Activated naive CD4-positive, alpha-beta T cell (primary cell): ENCODE results near the gene FAM204A.

ENCODE experiments used
- DNase-seq, 4 experiments: peaks; one replicate each; lab custom pipeline; 2025; lab: John Stamatoyannopoulos, UW

The FAM204A gene

DNA sequence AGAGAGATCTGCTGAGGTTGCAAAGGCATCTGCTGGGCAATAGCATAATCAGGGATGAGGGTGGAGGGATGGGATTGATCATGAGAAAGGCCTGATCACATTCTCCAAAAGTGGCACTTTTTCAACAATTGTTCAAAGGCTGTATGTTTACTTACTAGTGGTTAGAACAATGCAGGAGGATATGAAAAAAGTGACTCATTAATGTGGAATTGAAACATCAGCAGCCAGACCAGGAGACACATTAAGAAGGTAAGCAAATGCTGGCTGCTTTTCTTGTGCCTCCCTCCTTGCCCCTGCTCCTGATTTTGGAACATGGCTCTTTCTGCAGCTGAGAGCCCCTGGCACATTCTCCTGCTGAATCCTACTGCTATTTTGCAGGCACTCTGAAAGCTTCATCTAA lies 63.5 kb downstream of the FAM204A start:
- DNase-seq = no peak

DNA sequence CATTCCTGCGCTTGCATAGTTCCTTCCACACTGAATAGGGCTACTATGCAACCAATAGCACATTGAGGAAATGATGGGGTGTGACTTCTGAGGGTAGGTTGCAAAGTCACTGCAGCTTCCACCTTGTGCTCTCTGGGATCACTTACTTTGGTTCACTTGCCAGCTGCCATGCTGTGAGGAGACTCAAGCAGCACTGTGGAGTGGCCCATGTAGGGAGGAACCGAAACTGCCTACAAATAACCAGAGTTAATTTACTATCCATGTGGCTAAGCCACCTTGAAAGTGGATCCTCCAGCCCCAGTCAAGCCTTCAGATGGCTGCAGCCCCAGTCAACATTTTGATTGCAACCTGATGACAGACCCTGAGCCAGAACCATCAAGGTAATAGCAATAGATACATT lies 64.3 kb downstream of the FAM204A start:
- no peak for DNase-seq

DNA sequence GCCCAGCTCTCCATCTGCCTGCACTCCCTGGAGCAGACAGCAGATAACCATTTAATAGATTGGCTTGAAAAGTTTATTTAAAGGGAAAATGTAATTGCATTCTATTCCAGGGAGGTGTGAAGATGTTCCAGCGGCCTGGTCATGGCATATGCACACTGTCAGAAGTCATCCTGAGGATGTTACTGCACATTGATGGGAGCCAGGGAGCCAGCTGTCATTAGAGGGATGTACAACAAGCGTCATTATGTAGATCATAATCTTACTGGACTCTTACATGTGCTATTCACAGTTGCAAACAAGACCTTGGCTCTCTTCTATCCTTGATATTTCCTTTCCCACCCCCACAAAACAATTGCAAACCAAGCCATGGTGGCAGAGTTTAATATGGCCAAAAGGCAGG lies 65.4 kb downstream of the FAM204A start:
- no peak for DNase-seq

DNA sequence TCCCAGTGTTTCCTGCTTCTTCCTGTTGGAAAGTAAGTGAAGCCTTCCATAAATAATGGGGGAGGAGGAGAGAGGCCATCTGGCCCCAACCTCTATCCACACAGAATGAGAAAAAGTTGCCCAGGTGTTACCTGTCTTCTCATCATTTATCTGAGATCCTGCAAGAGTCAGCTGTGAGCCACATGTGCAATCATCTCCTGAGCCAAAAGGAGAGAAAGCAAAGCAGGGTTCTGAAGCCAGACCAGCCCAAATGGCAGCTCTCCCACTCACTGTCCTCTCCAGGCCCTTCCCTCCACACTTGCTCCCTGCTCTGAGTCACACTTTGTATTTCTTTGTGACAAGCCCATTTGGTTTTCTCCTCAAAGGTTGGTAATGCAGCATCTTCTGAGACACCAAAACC lies 65.9 kb downstream of the FAM204A start:
- no peak for DNase-seq

DNA sequence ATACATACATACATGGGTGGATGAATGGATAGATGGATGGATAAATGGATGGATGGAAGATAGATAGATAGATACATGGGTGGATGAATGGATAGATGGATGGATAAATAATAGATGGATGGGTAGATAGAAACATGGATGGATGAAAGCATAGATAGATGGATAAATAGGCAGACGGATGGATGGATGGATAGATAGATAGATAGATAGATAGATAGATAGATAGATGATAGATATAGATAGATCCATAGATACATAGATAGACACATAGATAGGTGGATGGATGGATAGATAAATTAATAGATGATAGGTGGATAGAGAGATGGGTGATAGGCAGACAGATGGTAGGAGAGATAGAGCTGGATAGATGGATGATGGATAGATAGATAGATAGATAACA lies 68.5 kb downstream of the FAM204A start:
- DNase-seq = no peak

DNA sequence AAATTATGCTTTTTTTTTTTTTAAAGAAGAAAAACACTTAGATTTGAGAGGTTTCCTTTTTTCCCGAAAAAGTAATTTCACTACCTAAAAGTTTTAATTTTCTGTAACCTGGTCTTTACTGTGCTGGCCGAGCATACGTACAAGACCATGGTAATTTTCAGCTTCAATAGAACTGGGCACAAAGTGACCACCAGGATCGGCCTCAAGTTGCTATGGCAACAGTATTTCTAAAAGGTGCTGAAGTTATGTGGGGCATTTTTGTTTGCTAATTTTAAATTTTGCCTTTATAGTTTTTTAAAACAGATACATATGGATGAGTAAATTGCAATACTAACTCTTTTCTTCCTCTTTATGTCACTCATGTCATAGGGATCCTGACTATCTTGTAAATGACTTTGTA lies 69.4 kb downstream of the FAM204A start:
- no peak for DNase-seq

DNA sequence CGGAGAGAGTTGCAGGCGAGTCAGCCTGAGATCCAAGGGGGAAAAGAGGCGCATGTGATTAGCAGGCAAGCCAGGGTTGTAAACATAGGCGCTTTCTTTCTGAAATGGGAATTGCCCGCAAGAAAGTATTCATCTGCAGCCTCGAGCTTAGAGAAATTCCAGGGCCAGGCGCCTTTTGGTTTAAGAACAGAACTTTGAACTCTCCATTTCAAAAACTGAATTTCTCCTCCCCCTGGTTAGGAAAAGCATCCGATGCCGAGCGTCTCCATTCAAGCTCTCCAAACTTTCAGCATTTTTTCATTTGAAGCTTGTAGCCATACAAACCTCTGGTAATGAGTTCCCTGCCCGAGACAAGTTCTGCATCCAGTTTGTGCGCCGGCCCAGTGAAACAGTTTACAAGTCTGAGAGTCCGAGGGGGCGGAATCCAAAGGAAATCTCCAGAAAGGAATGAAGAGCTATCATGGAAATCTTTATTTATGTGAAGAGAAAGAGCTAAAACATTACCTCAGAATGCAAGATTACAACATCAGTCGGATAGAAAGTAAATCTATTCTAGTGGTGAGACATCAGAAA lies 69.9 kb downstream of the FAM204A start:
- DNase-seq = no peak

DNA sequence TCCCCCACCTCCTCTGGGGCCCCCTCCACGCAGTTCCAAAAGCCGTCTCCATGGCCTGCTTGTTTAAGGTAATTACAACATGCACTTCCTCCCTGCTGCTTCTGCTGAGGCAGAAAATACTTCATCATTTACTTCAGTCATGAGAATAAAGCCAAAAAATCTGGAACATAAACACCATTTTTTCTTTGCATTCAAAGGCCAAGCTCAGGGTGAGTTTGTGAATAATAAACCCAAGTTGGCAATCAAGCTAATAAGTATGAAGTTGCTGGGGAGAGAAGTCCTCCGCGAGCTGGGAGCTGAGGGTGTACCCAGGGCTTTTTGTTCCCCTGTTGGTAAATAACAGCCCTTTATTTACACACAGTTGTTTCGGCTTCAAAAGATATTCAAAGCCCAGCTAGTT lies 70.5 kb downstream of the FAM204A start:
- DNase-seq = no peak

DNA sequence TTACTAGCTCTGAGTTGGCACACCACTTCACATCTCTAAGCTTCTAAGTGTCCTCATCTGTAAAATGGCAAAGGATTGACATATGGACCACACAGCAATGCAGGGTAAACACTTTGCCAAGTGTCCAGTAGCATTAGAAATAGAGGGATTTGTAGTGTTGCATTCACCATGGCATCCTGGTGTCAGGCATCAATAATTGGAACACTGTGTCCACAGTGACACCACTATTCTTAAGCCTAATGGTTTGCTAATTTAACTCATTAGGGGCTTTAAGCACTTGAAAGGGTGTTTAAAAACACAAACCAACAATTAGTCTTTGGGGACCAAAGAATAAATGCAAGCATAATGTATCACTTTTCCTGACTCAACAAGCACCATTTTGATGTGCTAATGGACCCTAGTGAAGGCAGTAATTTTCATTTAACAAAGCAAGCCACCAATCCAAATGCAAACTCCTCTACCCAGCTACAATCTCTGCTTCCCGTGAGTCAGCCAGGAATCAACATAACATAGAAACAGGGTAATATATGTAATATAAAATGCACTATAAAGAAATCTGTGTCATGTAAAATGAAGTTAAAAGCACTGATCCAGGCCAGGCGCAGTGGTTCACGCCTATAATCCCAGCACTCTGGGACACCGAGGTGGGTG lies 75.9 kb downstream of the FAM204A start:
- DNase-seq = no peak

DNA sequence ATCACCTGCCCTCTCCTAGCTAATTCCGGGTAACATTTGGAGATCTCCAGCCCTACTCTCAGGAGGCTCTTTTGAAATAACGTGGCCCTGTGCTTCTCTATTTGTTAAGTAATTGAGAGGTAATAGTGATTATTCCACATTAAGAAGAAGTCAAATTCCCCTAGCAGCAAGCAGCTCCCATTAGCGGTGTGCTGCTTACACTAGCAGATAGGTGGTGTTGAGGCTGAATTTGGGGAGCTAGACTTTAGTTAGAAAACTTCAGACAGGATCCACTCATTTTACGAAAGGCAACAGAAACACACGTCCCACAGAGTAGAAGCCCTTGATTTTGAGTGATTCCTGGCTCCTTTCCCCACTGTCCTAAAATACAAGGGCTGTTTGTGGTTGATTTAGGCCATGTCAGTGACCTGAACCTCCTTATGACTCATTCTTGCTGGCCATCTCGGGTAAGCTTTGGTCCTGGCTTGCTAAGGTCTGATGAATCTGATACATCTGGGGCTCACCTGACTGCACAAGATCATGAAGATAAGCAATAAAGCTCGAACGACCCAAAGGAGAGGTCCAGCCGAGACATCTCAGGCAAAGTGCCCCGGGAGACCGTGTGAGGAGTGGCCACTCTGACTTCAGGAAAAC lies 77.2 kb downstream of the FAM204A start:
- no peak for DNase-seq

DNA sequence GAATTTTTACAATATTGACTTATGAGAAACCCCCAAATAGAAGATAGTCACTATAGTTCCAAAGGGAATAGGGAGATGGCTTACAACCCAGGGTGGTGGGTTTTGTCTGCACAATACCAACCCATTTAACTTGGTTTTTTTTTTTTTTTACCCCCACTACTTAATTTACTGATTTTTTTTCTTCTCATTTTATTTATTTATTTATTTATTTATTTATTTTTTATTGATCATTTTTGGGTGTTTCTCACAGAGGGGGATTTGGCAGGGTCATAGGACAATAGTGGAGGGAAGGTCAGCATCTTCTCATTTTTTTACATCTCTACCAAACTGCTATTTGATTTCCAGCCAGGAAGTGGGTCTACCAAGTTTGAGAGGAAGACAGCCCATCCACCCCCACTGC lies 77.9 kb downstream of the FAM204A start:
- no peak for DNase-seq

DNA sequence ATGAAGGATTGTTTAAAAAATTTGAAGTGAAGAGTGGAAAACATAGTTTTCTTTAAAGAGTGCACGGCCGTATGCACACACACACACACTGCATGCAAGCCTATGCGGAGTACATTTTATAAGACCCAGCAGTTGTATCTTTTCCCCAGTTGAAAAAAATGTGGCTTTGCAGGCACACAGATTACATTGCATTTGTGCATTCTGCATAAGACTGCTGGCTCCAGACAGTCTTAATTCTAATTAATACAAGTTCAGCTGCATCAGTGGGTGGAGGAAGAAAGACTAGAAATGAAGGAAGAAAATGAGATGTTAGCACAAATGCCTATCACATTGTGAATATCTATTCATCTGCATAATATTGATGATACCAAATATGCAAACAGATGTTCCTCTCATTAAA lies 79.6 kb downstream of the FAM204A start:
- no peak for DNase-seq

DNA sequence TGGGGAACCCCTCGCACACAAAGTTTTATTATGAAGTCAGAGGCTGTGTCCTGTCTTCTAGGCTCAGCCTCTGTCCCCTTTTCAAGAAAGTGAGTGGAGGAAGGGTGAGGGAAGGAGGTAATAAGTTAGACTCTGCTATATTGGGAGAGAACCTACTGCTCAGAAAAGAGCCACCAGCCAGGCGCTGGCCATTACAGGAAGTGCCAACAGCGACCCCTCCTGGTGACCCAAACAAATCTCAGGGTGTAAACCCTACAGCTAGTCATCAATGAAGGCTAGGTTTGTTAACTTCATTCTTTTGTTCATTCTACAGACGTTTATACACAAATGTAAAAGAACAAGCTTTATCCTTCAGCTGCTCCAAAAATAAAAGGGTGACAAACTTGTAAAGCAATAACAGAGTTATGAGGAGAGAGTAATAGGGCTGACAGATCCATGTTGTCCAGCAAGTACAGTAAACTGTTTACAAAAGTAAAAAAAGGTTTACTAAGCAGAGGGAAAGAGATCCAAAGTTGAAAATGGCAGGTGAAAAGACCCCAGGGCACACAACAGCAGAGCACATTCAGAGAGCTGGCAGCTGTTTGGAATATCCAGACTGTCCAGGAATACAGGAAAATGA lies 82.7 kb downstream of the FAM204A start:
- peak in 1 of 4 experiments; percentile 1 for DNase-seq

DNA sequence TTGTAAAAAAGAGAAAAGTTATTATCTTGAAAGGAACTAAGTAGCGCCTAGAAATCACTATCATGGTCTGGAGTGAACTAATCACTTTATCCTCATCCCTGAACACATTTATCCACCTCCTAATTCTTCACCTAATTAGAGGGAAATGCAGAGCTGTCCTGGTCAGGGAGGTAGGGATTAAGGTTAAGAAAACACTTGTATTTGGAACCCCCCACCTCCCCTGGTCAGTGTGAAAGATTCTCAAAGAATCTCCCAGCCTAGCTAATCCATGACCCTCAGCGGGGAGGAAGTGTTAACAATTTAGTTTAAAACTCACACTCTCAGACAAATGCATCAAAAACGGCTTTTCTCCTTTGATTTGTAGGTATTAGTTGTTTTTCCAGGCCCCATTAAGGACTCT lies 83.8 kb downstream of the FAM204A start:
- DNase-seq = no peak

DNA sequence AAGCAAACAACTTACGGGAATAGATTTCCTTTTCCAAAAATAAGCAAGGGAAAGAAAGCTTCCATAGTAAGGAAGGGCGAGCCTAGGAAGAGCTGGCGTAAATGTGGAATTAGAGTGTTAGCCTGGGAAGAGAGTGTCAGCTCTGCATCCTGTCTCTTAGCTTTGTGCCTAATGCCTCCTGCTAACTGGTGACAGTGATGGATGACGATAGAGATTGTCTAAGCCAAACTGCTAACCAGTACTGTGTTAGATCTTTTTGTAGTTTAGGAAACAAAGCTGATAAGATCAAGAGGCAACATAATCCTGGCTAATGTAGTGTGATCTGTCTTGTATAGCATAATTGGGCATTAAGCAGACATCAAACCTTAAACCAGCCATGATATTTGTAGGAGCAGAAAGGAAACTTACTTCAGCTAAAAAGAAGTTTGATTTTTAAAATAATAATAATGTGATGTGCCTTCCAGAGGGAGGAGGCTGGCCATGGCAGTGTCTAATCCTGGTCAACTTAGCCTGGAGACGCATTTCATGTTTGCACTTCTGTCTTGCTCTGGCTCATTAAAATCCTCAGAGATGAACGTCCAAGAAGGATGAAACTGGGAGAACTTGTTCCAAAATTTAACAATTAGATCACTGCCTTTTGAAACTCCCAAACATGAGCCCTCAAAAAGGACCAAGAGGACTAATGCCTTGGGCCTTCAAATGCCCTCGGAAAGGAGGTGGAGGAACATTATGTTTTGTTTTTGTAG lies 85.1 kb downstream of the FAM204A start:
- no peak for DNase-seq

DNA sequence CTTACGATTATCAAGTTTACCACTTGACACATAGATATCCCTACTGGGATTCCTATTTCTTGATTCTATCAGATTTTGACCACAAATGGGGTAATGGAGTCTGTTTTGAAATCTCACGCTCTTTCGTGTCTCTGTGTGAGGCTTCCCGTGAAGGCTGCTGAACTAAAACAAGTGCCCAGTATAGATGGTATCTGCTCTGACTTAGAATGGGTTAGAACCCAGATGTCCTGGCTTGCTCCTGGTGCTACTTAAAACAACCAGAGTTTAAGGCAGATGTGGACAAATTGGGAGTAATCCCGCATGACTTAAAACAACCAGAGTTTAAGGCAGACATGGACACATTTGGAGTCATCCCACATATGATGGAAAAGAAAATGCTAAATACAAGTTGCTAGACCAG lies 85.9 kb downstream of the FAM204A start:
- DNase-seq = no peak

DNA sequence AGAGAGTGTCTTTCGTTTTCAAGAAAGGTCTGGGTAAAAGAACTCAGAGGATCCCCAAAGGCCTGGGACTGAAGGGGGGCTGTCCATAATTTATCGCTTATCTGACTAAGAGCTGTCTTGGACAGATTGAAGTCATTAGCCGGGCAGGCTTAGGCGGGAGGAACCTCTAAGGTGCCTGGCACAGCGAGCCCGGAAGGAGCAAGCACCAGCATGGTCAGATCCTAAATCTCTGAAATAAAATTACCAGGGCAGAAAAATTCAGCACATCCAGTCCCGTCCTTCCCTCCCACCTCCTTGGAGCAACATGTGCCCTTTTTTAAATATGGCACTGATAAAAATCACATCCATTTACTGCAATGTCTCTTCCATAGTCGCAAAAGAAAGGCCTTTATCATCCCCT lies 86.8 kb downstream of the FAM204A start:
- DNase-seq = no peak

DNA sequence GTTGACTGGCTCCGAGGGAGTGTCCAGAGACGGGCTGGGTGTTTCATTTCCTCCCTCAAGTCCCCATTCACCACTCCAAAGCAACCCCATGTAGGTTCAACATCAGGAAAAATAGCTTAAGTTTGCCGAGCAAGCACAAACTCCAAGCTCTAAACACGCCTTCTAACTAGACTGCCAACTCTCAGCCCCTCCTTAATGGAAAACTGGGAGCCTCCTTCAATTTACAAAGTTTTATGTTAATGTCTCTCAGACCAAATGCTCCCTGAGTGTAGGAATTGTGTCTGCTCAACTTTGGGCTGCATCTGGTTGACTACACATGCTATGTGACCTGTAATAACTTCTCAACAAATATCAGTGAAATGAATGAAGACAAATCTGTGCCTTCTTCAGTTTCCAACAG lies 87.5 kb downstream of the FAM204A start:
- no peak for DNase-seq

DNA sequence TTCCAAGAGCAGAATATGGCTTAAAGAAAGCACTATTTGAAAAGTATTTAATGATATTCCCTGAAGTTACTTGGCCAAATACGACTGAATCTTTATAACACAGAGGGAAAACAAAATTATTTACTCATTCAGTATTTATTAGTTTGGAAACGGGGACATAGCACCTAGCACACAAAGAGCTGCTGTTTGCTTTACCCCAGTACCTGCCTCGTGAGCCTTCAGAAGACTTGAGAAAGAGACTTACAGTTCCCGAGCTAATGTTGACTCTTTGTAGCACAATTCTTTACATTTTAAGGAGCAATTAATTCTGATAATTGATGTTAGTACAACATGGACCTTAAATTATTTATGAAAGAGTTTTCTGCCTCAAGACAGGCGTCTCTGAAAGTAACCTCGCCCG lies 88.7 kb downstream of the FAM204A start:
- no peak for DNase-seq

DNA sequence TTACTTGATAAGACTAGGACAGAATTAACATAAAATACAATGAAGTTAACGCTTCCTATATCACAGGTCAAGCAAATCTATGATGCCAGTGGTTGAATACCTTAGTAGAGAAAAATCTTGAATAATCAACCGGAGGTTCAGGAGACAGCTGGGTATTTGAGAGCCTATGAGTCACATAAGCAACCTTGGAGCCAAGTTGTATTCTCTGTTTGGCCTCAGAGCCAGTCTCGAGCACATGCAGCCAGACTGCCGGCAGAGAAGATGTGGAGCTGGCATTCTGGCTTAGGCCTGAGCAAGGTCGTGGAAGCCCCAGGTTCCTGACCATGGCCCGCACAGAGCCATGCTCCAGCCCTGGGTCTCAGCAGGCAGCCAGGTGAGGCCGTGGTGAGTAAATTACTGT lies 90.3 kb downstream of the FAM204A start:
- no peak for DNase-seq

DNA sequence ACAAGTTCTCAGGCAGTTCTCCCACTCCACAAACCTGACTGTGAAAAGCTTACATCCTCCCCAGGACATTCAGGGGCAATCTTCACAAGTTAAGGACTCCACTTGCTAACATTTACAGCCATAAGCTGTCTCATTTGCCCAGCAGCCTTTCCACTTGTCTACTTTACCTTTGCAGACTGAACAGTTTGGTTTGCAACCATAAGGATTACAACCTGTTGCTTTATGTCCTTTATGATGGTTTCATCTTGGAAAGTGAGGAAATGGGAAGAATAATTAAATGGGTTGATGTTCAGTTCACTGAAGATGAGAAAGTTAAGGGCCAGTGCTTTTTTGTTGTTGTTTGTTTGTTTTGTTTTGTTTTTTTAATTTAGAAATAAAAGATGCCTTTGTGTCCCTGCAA lies 92.4 kb downstream of the FAM204A start:
- DNase-seq = no peak
